Measurements from ENCODE around the gene TXNDC11. TPM values are rescaled to one million over a fixed set of nuclear protein-coding genes. Genes with fewer than 3 reads are reported as not detected.

Gene TXNDC11
- total and polyA plus RNA-seq, 10 of the 15 experiments (the other 5 are each of a cell fraction or from before 2014, with no cell fraction given) = 1.7 to 86.7 (median 54.4) TPM

DNA sequence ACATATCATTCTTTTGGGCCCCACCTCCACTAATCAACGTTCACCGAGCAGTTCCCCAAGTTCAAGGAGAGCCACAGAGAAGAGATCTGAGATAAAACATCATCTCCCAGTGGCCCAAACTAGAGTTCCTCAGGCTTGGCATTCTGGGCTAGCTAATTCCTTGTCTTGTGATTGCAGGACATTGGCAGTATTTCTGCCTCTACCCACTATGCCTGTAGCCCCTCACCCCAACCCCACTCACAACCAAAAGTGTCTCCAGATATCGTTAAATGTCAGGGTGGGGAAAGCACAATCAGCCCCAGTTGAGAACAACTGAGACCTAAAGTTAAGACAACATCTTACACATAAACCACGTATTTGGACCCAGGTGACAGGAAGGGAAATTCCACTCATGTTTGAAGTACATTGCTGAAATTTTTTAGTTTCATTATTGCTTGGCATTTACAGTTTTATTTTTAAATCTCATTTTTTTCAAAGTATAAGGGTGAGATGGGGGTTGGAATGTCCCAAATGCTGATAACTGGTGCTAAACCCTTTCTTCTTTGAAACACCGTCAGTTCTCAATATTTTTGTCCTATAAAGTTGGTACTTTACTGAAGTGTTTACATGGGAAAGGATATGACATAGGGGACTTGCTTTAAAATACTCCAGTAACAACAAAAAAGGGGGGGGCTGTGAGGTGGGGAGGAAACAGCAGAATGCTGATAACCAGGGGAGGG is 40.8 kb upstream of the TXNDC11 start (continued):
- TF ChIP-seq, protein P1, sequence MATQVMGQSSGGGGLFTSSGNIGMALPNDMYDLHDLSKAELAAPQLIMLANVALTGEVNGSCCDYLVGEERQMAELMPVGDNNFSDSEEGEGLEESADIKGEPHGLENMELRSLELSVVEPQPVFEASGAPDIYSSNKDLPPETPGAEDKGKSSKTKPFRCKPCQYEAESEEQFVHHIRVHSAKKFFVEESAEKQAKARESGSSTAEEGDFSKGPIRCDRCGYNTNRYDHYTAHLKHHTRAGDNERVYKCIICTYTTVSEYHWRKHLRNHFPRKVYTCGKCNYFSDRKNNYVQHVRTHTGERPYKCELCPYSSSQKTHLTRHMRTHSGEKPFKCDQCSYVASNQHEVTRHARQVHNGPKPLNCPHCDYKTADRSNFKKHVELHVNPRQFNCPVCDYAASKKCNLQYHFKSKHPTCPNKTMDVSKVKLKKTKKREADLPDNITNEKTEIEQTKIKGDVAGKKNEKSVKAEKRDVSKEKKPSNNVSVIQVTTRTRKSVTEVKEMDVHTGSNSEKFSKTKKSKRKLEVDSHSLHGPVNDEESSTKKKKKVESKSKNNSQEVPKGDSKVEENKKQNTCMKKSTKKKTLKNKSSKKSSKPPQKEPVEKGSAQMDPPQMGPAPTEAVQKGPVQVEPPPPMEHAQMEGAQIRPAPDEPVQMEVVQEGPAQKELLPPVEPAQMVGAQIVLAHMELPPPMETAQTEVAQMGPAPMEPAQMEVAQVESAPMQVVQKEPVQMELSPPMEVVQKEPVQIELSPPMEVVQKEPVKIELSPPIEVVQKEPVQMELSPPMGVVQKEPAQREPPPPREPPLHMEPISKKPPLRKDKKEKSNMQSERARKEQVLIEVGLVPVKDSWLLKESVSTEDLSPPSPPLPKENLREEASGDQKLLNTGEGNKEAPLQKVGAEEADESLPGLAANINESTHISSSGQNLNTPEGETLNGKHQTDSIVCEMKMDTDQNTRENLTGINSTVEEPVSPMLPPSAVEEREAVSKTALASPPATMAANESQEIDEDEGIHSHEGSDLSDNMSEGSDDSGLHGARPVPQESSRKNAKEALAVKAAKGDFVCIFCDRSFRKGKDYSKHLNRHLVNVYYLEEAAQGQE (IDR thresholded peaks at IDR 0.05; ENCODE audit: low read depth, low read length) = no peak
- TF ChIP-seq MTA2 (IDR thresholded peaks at IDR 0.05; ENCODE audit: low read depth) (peak; percentile 87), ESRRA (IDR thresholded peaks at IDR 0.05; ENCODE audit: low read length) (no peak), FOXM1 (IDR thresholded peaks at IDR 0.05; ENCODE audit: low read depth, low read length) (peak; percentile 94), IRF4 (IDR thresholded peaks at IDR 0.05; ENCODE audit: low read depth, low read length) (peak; percentile 76), CHD2 (IDR thresholded peaks at IDR 0.05; ENCODE audit: borderline replicate concordance, low read depth, low read length) (peak; percentile 60; the same call in 1 of the 2 replicates), RCOR1 (conservative IDR thresholded peaks at IDR 0.05; ENCODE audit: low read depth, low read length) (0 out of 2 replicates have a peak, but pooled peaks have one; percentile 60), ZNF384 (IDR thresholded peaks at IDR 0.05; ENCODE audit: borderline replicate concordance, low read depth, low read length) (peak; percentile 88; the same call in 1 of the 2 replicates), JUNB (IDR thresholded peaks at IDR 0.05) (peak; percentile 87), PML (IDR thresholded peaks at IDR 0.05; ENCODE audit: low read length) (peak; percentile 79; the same call in 1 of the 2 replicates), TBL1XR1 (IDR thresholded peaks at IDR 0.05; ENCODE audit: low read depth, low read length) (peak; percentile 72), RELA (IDR thresholded peaks at IDR 0.05; ENCODE audit: borderline replicate concordance, partially characterized antibody) (peak; percentile 97)
- TF ChIP-seq, protein P2, sequence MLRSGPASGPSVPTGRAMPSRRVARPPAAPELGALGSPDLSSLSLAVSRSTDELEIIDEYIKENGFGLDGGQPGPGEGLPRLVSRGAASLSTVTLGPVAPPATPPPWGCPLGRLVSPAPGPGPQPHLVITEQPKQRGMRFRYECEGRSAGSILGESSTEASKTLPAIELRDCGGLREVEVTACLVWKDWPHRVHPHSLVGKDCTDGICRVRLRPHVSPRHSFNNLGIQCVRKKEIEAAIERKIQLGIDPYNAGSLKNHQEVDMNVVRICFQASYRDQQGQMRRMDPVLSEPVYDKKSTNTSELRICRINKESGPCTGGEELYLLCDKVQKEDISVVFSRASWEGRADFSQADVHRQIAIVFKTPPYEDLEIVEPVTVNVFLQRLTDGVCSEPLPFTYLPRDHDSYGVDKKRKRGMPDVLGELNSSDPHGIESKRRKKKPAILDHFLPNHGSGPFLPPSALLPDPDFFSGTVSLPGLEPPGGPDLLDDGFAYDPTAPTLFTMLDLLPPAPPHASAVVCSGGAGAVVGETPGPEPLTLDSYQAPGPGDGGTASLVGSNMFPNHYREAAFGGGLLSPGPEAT (IDR thresholded peaks at IDR 0.05; ENCODE audit: low read depth) = peak; percentile 97
- TF ChIP-seq, protein P3, sequence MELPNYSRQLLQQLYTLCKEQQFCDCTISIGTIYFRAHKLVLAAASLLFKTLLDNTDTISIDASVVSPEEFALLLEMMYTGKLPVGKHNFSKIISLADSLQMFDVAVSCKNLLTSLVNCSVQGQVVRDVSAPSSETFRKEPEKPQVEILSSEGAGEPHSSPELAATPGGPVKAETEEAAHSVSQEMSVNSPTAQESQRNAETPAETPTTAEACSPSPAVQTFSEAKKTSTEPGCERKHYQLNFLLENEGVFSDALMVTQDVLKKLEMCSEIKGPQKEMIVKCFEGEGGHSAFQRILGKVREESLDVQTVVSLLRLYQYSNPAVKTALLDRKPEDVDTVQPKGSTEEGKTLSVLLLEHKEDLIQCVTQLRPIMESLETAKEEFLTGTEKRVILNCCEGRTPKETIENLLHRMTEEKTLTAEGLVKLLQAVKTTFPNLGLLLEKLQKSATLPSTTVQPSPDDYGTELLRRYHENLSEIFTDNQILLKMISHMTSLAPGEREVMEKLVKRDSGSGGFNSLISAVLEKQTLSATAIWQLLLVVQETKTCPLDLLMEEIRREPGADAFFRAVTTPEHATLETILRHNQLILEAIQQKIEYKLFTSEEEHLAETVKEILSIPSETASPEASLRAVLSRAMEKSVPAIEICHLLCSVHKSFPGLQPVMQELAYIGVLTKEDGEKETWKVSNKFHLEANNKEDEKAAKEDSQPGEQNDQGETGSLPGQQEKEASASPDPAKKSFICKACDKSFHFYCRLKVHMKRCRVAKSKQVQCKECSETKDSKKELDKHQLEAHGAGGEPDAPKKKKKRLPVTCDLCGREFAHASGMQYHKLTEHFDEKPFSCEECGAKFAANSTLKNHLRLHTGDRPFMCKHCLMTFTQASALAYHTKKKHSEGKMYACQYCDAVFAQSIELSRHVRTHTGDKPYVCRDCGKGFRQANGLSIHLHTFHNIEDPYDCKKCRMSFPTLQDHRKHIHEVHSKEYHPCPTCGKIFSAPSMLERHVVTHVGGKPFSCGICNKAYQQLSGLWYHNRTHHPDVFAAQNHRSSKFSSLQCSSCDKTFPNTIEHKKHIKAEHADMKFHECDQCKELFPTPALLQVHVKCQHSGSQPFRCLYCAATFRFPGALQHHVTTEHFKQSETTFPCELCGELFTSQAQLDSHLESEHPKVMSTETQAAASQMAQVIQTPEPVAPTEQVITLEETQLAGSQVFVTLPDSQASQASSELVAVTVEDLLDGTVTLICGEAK (IDR thresholded peaks at IDR 0.05; ENCODE audit: borderline replicate concordance) = peak; percentile 56; the same call in 1 of the 2 replicates
- TF ChIP-seq, protein P4, sequence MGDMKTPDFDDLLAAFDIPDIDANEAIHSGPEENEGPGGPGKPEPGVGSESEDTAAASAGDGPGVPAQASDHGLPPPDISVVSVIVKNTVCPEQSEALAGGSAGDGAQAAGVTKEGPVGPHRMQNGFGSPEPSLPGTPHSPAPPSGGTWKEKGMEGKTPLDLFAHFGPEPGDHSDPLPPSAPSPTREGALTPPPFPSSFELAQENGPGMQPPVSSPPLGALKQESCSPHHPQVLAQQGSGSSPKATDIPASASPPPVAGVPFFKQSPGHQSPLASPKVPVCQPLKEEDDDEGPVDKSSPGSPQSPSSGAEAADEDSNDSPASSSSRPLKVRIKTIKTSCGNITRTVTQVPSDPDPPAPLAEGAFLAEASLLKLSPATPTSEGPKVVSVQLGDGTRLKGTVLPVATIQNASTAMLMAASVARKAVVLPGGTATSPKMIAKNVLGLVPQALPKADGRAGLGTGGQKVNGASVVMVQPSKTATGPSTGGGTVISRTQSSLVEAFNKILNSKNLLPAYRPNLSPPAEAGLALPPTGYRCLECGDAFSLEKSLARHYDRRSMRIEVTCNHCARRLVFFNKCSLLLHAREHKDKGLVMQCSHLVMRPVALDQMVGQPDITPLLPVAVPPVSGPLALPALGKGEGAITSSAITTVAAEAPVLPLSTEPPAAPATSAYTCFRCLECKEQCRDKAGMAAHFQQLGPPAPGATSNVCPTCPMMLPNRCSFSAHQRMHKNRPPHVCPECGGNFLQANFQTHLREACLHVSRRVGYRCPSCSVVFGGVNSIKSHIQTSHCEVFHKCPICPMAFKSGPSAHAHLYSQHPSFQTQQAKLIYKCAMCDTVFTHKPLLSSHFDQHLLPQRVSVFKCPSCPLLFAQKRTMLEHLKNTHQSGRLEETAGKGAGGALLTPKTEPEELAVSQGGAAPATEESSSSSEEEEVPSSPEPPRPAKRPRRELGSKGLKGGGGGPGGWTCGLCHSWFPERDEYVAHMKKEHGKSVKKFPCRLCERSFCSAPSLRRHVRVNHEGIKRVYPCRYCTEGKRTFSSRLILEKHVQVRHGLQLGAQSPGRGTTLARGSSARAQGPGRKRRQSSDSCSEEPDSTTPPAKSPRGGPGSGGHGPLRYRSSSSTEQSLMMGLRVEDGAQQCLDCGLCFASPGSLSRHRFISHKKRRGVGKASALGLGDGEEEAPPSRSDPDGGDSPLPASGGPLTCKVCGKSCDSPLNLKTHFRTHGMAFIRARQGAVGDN (IDR thresholded peaks at IDR 0.05) = peak; percentile 56; the same call in 1 of the 2 replicates
